GM10266 (cell line): ENCODE measurements around the gene FTO.

Experiments used
- DNase-seq: peaks from one replicate; pipeline ENCODE4 v3.0.0; 2012; ENCODE audit errors: extremely low spot score
- CTCF ChIP-seq: IDR thresholded peaks from 2 replicates; pipeline ENCODE4 v1.5.1; 2012; ENCODE audit warnings: mild to moderate bottlenecking, low read depth; ENCODE audit not compliant: control insufficient read depth, insufficient read depth; ENCODE audit errors: missing control alignments

Gene FTO

GRCh38 chr16:54027558-54027957 lies 323.6 kb downstream of the FTO start:
- no peak for TF ChIP-seq CTCF
- DNase-seq, result no peak

GRCh38 chr16:54027995-54028394 lies 324.0 kb downstream of the FTO start:
- no peak for DNase-seq
- TF ChIP-seq CTCF, result no peak

GRCh38 chr16:54030451-54030850 lies 326.5 kb downstream of the FTO start:
- no peak for DNase-seq
- no peak for TF ChIP-seq CTCF

GRCh38 chr16:54031107-54031760 lies 327.3 kb downstream of the FTO start:
- no peak for DNase-seq
- TF ChIP-seq CTCF, result no peak

- no peak for TF ChIP-seq CTCF
- DNase-seq, result no peak
These were observed 329.8 kb downstream of the FTO start for GRCh38 chr16:54033747-54034146.

GRCh38 chr16:54034684-54035083 lies 330.7 kb downstream of the FTO start:
- TF ChIP-seq CTCF, result no peak
- DNase-seq, result no peak

GRCh38 chr16:54040480-54040879 lies 336.5 kb downstream of the FTO start:
- TF ChIP-seq CTCF, result no peak
- DNase-seq, result no peak
